ENCODE data around the gene OR10G3.
A peak's percentile ranks its signal among the peaks of the same experiment; 100 is the strongest.

The OR10G3 gene

DNA sequence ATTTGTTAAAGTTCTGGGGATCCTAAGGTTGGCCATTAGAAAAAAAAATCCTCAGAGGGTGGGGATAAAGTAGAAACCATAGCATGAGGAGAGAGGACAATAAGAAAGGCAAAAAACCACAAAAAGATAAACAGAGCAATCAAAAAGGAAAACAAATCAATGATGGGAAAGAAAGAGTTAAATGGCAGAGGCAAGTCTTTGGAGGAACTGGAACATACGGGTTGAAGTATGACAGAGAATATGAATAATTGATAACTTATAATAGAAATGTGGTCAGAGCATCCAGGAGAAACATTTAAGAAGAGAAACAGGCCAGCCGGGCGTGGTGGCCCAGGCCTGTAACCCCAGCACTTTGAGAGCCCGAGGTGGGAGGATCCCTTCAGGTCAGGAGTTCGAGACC, 35.9 kb downstream of the OR10G3 start:
- no peak overlapping the region for H3K27ac Mint-ChIP-seq
- H3K4me1 Mint-ChIP-seq (ENCODE audit: low read depth), result no peaks in the 10 kb centered on the region
- peaks cover 24% of the 10 kb centered on the region for H3K27me3 Mint-ChIP-seq (ENCODE audit: low read depth)
- H3K4me3 Mint-ChIP-seq, result no peak overlapping the region
- no peaks in the 10 kb centered on the region for H3K9me3 Mint-ChIP-seq
- H3K36me3 Mint-ChIP-seq (ENCODE audit: low read depth), result no peaks in the 10 kb centered on the region

DNA sequence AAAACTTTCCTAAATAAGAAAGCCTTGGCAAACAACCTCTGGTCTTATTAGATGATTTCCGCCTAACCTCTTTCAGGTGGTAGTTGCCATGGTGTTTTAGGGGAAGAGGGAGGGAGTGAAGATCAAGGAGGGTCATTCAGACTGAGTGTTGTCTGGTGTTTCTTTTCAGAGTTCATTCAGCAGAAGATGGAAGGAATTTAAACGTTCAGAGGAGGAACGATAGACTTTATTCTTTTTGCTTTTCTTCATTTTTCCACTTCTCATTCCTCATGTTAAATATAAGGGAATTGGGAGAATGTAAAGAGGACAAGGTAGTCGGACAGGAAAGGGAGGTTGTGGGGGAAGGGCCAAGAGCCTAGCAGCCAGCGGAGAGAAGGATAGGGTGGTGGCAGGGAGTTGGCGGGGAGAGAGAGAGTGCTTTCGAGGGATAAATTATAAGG, 36.3 kb downstream of the OR10G3 start:
- H3K36me3 Mint-ChIP-seq (ENCODE audit: low read depth), result no peaks in the 10 kb centered on the region
- no peak overlapping the region for H3K27ac Mint-ChIP-seq

DNA sequence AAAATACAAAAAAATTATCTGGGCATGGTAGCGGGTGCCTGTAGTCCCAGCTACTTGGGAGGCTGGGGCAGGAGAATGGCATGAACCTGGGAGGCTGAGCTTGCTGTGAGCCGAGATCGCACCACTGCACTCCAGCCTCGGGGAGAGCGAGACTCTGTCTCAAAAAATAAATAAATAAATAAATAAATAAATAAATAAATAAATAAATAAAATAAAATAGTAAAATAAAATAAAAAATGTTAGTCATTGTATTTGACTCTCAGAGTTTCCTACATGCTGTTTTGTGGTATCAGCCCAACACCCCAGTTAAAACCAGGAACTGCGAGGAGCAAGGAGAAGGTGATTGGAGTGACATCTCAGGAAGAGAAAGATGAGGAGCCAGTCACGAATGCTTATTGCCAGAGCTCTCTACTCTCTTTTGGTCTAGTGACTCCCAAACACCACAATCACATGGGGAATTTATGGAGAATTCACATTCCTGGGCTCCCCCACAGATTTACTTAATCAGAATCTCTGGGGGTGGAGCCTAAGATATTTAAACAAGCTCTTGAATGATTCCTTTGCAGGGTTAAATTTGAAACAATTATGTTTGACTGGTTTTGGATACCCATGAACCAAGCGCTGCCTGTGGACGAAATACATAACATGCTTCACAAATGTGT, 38.3 kb downstream of the OR10G3 start:
- Mint-ChIP-seq H3K36me3 (ENCODE audit: low read depth) (peaks cover 2% of the 10 kb centered on the region), H3K4me3 (no peak overlapping the region), H3K27ac (no peak overlapping the region), H3K4me1 (ENCODE audit: low read depth) (no peaks in the 10 kb centered on the region), H3K27me3 (ENCODE audit: low read depth) (peaks cover 47% of the 10 kb centered on the region), H3K9me3 (no peaks in the 10 kb centered on the region)

More for the DNA sequence above, 36.3 kb downstream of the OR10G3 start:
- no peak overlapping the region for H3K4me3 Mint-ChIP-seq
- no peaks in the 10 kb centered on the region for H3K9me3 Mint-ChIP-seq
- peaks cover 28% of the 10 kb centered on the region for H3K27me3 Mint-ChIP-seq (ENCODE audit: low read depth)
- no peaks in the 10 kb centered on the region for H3K4me1 Mint-ChIP-seq (ENCODE audit: low read depth)

DNA sequence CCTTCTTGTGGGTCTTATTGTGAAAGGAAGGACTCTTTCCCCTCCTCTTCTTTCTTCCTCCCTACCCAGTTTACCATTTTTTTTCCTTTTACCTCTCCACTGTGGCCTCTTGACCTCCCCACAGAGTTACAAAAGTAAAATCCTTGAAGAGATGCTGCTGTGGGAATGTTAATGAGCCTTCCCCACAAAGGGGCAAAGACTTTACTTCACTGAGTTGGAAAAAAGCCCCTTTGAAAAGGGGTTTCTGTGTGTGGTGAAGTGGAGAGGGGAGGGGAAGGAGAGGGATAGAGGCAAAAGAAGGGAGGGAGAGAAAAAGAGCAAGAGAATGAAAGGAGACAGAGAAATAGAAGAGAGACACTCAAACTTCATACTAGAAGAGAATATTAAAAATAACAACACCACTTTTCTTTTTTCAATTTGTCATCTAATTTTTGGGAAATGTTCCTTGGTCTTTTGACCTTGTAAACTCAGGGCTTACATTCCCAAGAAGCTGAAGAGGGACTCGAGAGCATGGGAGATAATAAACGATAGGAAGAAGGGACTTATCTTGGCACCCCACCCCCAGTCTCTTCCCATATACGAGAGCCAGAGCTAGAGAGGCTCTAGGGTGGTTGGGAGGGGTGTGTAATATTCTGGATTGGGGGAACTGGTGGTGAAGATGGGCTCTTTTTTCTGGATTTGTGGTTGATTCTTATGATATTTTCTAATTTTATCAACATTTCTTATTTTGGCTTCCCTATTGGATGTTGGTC, 40.5 kb downstream of the OR10G3 start:
- Mint-ChIP-seq H3K27me3 (ENCODE audit: low read depth) (peaks cover 64% of the 10 kb centered on the region), H3K9me3 (no peaks in the 10 kb centered on the region), H3K4me1 (ENCODE audit: low read depth) (peaks cover 3% of the 10 kb centered on the region), H3K4me3 (no peak overlapping the region), H3K27ac (no peak overlapping the region), H3K36me3 (ENCODE audit: low read depth) (peaks cover 2% of the 10 kb centered on the region)

DNA sequence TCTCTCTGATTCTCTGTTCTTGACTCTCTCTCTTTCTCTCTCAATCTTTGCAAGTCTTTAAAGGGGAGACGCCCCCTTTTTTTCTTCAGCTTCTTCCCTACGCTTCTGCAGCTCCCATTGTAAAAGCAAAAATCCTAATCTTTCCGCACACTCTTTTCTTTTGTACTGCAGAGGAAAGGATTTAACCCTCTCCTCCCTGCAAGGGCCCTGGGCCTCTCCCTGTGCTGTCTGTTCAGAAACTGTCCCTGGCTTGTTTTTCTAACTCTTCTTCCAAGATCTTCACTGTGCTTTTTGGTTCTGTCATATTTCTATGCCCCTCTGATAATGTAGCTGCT, 42.8 kb downstream of the OR10G3 start:
- Mint-ChIP-seq H3K4me3 (peak overlapping the region; percentile 19), H3K4me1 (ENCODE audit: low read depth) (peaks cover 3% of the 10 kb centered on the region), H3K27ac (no peak overlapping the region), H3K27me3 (ENCODE audit: low read depth) (peaks cover 65% of the 10 kb centered on the region), H3K9me3 (no peaks in the 10 kb centered on the region), H3K36me3 (ENCODE audit: low read depth) (peaks cover 2% of the 10 kb centered on the region)

DNA sequence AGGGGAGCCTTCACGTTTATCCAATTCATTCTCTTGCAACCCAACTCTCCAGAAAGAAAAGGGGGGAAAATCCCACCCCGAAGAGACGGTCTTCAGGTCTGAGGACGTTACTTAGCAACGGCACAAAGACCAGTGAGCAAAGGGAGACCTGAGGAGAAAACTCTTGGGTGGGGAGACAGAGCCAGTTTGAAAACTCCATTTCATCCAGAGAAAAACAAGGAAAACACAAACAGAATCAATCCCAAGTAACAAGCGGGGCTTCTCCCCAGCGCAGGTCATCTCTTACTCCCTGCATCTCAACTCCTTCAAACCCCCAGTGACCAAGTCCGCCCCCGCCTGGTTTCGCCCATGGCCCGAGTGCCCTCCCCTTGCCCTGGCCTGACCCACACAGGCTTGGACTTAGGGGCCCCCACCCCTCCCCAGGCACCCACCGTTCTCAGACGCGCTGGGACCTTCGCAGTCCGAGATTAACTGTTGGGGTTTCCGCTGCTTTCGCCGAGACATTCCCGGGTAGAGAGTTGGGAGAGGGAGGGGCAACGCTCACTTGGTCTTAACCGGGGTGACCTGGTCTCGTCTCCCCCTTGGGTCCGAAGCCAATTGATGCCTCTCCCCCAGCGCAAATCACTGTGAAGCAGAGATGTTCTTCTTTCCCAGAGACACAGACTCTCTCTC, 43.3 kb downstream of the OR10G3 start:
- Mint-ChIP-seq H3K9me3 (no peaks in the 10 kb centered on the region), H3K4me3 (no peak overlapping the region), H3K4me1 (ENCODE audit: low read depth) (peaks cover 3% of the 10 kb centered on the region), H3K36me3 (ENCODE audit: low read depth) (peaks cover 2% of the 10 kb centered on the region), H3K27ac (no peak overlapping the region), H3K27me3 (ENCODE audit: low read depth) (peaks cover 65% of the 10 kb centered on the region)

DNA sequence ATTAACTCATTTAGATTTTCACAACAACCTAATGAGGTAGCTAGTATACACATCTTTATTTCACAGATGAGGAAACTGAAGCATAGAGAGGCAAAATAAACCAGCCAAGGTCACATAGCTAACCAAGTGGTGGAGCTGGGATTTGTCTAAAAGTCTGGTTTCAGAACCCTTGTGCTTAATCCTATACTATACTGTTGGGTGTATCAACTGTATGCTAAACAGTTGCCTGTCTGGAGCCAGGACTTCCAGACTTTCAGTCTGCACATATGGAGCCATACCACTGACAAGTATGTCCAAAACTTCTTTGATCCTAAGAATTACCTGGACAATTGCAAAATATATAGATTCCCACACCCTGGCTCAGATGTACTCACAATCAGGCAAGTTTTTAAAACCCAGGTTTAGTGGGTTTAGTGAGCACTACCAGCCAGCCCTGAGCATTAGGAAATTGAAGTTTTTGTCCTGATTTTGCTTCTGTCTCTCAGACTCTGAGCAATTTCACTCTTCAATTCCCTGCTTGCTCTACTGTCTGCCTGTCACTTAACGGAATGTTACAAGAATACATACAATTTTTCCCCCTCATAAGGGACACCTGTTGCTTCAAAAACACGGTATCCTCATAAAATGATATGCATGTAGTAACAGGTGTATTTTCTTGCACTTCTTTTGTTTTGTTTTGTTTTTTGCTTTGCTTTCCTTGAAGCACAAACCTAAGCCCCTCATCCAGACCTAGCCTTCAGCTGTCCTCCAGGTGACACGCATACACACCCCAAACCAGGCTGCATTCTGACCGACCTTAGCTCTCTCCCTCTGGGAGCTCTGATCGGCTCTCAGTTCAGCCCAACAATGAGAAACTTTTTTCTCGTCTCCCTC, 44.1 kb downstream of the OR10G3 start:
- H3K4me1 Mint-ChIP-seq (ENCODE audit: low read depth), result peaks cover 3% of the 10 kb centered on the region
- no peak overlapping the region for H3K27ac Mint-ChIP-seq
- no peaks in the 10 kb centered on the region for H3K9me3 Mint-ChIP-seq
- H3K4me3 Mint-ChIP-seq, result no peak overlapping the region
- peaks cover 2% of the 10 kb centered on the region for H3K36me3 Mint-ChIP-seq (ENCODE audit: low read depth)
- peaks cover 65% of the 10 kb centered on the region for H3K27me3 Mint-ChIP-seq (ENCODE audit: low read depth)

DNA sequence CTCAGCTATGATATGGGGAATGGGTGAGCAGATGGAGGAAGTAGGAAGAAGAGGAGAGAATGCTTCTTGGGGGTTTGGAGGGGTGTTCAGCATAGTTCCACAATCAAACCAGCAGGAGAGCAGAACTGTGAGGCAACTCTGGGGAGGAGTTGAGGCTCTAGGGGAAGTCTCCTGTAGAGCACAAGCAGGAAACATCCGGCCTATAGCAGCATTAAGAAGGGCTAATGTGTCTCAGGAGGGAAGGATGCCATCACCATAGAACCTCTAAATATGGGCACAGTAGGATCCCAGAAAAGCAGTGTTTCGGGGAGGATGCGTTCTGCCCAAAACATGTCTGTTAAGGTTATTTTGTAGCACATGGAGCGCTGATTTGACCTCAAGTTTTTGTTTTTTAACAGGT, 45.3 kb downstream of the OR10G3 start:
- no peaks in the 10 kb centered on the region for H3K9me3 Mint-ChIP-seq
- H3K4me1 Mint-ChIP-seq (ENCODE audit: low read depth), result peaks cover 3% of the 10 kb centered on the region
- no peak overlapping the region for H3K27ac Mint-ChIP-seq
- H3K4me3 Mint-ChIP-seq, result no peak overlapping the region
- peaks cover 2% of the 10 kb centered on the region for H3K36me3 Mint-ChIP-seq (ENCODE audit: low read depth)
- peaks cover 62% of the 10 kb centered on the region for H3K27me3 Mint-ChIP-seq (ENCODE audit: low read depth)

DNA sequence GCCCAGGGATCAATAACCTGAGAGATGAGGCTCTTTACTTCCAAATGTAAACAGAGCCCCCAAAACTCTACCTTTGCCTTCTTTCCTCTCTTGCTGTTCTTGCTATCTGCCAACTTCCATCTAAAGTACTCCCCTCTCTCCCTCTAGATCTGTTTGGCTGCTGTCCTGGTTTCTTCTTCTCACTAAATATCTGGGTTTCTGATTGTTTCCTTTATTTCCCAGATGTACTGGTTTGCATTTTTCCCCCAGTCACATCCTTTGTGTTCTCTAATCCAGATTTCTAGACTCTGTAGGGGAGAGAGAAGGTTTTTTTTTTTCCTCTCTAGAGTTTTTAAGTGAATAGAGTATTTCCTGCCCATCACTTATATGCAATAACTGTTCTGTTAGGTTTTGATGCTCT, 46.6 kb downstream of the OR10G3 start:
- no peaks in the 10 kb centered on the region for H3K9me3 Mint-ChIP-seq
- peaks cover 2% of the 10 kb centered on the region for H3K36me3 Mint-ChIP-seq (ENCODE audit: low read depth)
- no peak overlapping the region for H3K27ac Mint-ChIP-seq
- peaks cover 49% of the 10 kb centered on the region for H3K27me3 Mint-ChIP-seq (ENCODE audit: low read depth)
- no peak overlapping the region for H3K4me3 Mint-ChIP-seq
- peaks cover 3% of the 10 kb centered on the region for H3K4me1 Mint-ChIP-seq (ENCODE audit: low read depth)

DNA sequence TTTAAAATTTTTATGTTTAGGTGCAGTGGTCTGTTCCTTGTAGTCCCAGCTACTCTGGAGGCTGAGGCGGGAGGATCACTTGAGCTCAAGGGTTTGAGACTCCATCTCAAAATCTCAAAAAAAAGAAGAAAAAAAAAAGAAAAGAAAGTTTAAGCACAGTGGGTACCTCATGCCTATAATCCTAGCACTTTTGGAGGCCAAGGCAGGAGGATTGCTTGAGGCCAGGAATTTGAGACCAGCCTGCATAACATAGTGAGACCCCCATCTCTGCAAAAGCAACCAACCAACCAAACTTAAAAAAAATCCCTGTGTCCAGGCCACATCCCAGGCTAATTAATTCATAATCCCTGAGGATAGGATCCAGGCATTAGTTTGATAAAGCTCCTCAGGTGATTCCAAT, 50.4 kb downstream of the OR10G3 start:
- Mint-ChIP-seq H3K4me1 (ENCODE audit: low read depth) (peaks cover 9% of the 10 kb centered on the region), H3K27me3 (ENCODE audit: low read depth) (peaks cover 14% of the 10 kb centered on the region), H3K9me3 (no peaks in the 10 kb centered on the region), H3K27ac (no peak overlapping the region), H3K36me3 (ENCODE audit: low read depth) (no peaks in the 10 kb centered on the region), H3K4me3 (no peak overlapping the region)

DNA sequence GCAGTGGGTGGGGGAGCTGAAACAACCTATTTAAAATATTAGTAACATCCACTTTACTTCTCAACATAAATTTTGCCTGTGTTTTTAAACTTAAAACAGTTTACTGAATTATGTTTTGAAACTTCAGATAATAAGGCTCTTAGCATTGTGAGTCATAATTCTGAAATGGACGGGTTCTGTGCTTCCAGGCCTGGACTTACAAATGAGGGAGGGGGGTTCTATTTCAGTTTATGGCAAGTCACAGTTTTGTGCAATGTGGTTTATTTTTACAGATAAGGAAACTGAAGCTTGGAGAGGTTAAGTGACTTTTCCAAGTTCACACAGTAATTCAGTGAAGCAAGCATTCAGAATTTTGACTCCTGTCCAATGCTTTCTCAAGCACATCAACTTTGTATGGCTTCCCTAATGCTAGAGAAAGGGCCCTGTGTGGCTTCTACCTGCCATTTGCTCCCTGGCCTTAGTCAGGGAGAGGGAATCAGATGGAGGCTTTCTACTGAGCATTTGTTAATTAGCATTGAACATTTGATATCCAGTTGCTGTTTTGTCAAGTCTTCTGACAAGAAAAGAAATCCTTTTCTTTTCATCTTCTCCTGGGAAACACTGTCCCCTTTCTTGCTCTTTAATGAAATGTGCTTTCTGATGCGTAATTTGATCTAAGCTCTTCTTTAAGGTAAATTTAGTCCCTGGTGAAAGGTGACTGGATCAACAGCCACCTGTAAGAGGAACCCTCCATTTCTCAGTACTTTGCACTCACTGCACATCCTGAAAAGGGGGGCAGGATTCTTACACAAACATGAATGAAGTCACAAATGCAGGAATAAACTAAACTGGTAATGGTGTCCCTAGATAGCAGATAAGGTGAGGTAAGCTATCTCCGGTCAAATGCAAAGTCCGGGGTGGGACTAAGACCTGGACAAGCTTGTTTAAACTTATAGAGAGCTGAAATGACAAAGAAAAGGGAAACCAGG, 51.2 kb downstream of the OR10G3 start:
- no peak overlapping the region for H3K4me3 Mint-ChIP-seq
- H3K36me3 Mint-ChIP-seq (ENCODE audit: low read depth), result no peaks in the 10 kb centered on the region
- no peaks in the 10 kb centered on the region for H3K9me3 Mint-ChIP-seq
- H3K27ac Mint-ChIP-seq, result no peak overlapping the region
- H3K4me1 Mint-ChIP-seq (ENCODE audit: low read depth), result peaks cover 9% of the 10 kb centered on the region
- H3K27me3 Mint-ChIP-seq (ENCODE audit: low read depth), result peaks cover 6% of the 10 kb centered on the region

DNA sequence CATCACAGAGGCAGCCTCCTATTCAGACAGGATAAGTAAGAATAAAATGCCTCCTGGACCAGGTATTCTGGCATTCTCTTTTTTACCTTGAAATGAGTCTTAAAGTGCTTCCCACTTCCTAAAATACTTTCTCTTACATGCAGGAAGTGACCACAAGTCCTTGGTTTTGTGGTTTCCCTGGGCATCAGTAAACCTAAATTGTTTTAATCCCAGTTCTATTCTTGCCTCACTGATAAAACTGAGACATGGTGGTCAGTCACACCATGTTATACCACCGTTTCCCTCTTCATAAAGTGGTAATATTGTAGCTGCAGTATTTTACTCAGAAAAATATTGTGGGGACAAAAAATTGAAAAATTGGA, 52.6 kb downstream of the OR10G3 start:
- peak overlapping the region; percentile 87 for H3K4me3 Mint-ChIP-seq
- H3K9me3 Mint-ChIP-seq, result no peaks in the 10 kb centered on the region
- no peak overlapping the region for H3K27ac Mint-ChIP-seq
- H3K36me3 Mint-ChIP-seq (ENCODE audit: low read depth), result no peaks in the 10 kb centered on the region
- H3K4me1 Mint-ChIP-seq (ENCODE audit: low read depth), result peaks cover 9% of the 10 kb centered on the region
- H3K27me3 Mint-ChIP-seq (ENCODE audit: low read depth), result no peaks in the 10 kb centered on the region

DNA sequence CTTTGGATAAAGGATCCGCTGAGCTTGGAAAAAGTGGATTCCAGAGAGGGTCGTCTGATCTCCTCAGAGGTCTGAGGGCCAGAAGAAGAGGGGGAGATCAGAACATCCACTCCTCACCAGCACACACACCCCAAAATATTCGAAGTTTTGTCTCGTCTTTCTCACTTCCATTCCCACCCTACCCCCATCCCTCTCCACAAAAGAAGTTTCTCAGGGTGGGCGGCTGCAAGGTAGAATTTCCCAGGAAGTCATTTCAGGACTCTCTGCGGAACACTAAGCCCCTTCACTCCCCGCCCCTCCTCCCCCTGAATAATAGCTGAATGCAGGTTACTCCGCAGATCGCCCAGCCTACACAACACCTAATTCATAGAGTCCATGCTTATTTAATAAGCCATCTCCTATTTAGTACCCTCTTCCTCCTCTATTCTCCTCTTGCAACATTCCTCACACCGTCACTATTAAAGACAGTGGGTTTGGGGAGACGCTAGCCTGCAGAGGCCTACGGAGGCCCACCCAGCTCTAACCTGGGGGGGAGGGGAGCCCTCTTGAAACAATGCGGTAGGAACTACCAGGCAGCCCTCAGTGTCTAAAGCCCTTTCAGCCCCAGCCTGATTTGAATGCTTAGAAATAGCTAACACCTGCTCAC, 53.1 kb downstream of the OR10G3 start:
- Mint-ChIP-seq H3K27me3 (ENCODE audit: low read depth) (no peaks in the 10 kb centered on the region), H3K36me3 (ENCODE audit: low read depth) (no peaks in the 10 kb centered on the region), H3K27ac (no peak overlapping the region), H3K9me3 (no peaks in the 10 kb centered on the region), H3K4me3 (peak overlapping the region; percentile 87), H3K4me1 (ENCODE audit: low read depth) (peaks cover 9% of the 10 kb centered on the region)
